Measurements from ENCODE around the gene INPP4A.

INPP4A gene

DNA sequence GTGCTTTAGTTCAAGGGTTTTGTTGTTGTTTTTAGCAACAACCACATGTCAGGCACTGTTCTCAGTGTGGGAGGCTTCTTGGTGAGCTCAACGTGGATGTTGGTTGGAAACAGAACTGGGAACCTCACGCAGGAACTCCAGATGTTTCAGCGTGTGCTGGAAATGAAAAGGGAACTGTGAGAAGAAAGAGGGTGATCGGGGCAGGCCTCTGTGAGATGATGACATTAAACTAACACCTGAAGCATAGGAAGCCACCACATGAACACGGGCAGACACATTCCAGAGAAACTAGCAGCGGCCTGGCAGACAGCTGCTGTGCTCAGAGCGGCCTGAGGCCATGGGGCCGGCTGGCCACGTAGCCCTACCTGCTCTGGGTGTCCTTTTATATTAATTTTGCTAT is 97.2 kb downstream of the INPP4A start:
- DNase-seq (ENCODE audit: low read depth): no peak

DNA sequence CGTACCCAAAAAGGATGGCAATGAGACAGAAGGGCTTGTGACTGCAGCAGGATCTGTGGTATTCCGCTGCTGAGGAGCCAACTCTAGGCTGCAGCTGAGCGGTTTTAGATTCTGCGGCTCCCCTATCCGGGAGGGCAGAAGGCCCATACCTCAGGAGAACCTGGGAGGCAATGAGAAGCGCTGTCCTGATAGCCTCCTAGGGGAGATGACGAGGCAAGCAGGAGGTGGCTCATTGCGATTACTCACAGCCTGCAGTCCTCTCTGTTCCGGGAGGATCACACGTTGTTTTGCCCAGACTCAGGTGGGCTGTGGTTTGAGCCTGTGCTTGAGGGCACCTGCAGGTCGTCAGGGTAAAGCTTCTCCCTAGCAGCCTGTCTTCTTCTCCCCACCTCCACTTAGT is 98.6 kb downstream of the INPP4A start:
- no peak for DNase-seq (ENCODE audit: low read depth)

DNA sequence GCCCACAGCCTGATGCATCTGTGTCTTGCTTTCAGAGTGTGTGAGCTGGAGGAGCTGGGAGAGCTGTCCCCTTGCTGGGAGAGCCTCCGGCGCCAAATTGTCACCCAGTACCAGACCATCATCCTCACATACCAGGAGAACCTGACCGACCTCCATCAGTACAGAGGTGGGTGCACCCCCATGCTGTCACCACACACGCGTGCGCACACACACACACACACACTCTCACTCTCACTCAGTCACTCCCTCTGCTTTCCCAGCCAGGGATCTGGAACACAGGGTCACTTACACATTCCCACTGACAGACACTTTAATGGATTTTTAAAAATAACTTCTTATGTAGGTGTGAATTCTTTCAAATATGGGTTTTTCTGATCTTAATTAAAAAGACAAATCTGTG is 99.2 kb downstream of the INPP4A start:
- no peak for DNase-seq (ENCODE audit: low read depth)

DNA sequence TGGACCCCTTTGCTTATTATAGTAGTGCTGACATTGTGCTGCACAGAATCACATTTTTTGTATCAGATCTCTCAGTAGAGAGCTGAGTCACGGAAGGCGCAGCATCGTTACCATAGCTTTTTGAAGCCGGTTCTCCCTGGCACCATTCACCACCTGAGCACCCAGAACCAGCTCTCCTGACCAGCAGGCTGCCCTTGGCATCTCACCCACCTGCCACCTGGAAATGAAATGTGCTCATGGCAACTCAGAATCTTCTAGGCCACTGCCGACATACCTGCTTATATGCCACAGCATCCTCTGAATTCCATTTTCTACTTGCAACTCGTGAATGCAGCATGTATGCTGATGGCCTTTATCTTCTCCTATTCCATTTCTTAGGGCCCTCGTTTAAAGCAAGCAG is 100.9 kb downstream of the INPP4A start:
- no peak for DNase-seq (ENCODE audit: low read depth)

DNA sequence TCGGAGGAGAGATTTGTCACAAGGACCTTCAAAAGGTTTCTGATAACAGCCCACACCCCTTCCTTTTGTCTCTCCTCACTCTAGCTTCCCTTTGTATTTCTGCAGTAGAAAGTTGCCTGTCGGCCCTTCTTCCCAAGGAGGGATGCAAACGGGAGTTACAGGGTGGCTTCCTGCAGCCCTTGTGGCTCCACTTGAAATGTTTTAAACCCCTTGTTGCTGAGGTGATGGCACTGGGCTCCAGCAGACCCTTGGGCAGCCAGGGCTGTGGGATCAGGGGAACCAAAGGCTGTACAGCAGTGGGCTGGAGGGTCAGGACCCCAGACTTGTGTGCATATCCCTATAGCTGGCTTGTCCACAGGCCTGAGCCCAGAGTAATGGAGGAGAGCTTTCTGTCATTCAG is 101.5 kb downstream of the INPP4A start:
- no peak for DNase-seq (ENCODE audit: low read depth)

DNA sequence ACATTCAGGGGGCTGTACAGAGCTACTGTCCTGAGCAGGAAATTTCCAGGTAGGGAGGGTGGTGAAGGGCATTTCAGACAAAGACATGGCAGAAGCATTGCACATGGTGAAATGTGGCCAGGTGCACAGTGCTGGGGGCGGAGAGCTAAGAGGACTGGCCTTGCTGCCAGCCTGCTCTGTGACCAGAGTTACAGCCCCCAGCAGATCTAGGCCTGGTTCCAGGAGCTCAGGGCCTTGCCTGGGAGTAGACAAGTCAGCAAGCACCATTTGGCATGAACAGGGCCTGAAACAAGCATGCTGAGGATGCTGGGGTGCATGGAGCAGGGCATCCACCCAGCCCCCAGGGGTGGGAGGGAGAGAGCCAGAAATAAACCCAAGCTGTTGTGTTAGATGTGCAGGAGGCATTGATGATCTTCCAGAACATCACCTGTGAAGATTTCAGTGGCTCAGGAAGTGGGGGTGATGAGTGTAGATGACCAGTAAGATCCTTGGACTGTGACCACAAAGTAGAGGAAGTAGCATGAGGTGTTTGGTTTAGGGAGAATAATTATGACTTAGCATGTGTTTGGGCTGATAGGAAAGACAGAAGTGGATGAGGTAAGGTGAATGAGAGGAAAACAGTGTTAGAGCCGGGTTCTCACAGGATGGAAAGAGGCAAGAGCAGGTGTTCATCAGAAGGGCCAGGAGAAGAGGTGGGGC is 102.6 kb downstream of the INPP4A start:
- DNase-seq (ENCODE audit: low read depth): no peak

DNA sequence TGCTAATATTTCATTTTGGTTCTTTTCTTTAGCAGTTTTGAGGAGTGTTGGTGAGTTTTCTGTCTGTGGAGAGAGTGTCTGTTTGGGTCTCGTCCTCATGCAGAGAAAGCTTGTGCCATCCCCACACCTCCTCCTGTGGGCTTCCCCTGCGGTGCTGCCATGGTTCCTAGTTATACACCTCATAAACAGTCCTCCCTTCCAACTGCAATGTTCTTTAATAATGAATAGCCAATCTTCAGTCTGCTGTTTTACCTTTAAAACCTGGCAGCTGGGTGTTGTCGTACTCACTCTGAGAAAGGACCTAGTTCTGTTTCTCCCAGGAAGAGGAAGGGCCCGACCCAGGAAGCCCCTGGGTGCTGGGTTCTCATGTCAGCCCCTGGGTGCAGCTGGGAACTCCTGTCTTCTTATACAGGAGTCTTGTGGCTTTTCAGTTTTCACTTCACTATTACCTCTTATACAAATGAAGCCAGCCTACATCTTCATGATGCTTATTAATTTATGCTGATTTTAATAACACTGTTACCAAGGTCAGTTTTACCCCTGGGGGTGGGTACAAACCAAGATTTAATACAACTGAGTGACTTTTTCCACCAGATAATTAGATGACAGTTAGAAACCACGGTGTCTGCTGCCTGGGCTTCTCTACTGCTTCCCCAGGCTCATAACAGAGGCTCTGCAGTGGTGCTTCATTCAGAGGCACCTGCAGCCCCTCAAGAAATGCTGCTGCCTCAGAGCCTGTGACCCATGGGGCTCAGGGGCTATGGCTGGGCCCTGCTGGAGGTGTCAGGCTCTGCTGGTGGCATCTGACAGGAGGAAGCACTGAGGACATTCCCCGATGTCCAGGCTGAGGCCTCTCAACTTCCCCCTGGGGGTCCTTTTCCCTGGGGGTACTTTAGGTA is 104.5 kb downstream of the INPP4A start:
- no peak for DNase-seq (ENCODE audit: low read depth)

DNA sequence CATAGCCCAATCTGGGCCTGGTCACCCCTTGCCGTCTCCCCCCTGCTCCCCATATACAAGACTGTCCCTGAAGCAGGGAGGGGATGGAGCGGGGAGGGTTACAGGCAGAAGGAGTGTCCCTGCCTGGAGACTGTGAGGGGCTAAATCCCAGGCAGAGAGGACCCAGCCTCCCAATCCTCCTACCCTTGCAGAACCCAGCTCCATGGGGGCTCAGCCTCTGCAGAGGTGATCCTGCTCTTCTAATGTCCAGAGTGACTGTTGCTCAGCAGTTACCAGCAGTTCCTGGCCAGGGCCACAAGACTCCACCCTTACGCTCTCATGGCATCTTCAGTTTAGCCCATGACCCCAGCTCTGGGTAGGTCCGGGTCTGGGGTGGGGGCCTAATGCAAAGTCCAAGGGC is 105.5 kb downstream of the INPP4A start:
- no peak for DNase-seq (ENCODE audit: low read depth)

DNA sequence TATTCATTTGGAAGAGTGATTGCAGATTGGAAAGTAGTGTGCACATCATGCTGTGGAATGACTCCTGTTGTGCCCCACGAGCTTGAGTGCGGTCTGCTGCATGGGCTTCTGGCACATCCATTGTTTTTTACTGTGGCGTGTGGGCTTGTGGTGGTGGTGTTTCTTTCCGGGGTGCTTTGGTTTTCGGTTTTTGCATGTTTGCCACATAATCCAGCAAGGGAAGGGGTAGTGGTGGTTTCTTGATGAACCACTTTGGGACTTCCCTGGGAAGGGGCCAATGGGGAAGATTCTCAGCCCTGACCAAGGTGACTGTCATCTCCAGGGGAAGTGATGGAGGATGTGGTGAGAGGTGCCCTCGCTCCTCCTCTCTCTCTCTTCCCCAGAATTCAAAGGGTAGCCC is 106.7 kb downstream of the INPP4A start:
- DNase-seq (ENCODE audit: low read depth): no peak

DNA sequence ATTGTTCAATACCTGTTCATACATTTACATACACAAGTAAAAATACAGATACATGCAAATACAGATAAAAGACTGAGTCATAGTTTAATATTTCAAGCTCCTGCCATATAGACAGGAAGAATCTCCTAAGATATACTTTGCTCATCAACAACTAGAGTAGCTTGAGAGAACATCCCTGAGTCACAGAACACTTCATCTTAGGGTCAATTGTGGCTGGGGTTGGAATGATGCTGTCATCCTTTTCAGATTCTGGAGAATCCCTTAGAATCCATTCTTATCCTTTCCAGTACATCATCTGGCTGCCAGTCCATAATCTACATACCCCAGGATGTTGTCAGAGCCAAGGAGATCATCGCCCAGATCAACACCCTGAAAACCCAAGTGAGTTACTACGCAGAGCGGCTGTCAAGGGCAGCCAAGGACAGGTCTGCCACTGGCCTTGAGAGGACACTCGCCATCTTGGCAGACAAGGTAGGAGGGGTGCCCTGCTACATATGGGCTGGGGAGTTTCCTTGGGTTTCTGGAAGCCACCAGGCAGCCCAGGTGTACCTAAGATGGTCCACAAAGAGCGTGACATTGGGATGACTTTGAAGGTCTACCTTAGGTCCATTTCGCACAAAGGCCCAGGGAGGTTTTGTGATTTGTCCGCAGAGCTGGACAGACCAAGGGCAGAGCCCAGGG is 108.0 kb downstream of the INPP4A start:
- no peak for DNase-seq (ENCODE audit: low read depth)

DNA sequence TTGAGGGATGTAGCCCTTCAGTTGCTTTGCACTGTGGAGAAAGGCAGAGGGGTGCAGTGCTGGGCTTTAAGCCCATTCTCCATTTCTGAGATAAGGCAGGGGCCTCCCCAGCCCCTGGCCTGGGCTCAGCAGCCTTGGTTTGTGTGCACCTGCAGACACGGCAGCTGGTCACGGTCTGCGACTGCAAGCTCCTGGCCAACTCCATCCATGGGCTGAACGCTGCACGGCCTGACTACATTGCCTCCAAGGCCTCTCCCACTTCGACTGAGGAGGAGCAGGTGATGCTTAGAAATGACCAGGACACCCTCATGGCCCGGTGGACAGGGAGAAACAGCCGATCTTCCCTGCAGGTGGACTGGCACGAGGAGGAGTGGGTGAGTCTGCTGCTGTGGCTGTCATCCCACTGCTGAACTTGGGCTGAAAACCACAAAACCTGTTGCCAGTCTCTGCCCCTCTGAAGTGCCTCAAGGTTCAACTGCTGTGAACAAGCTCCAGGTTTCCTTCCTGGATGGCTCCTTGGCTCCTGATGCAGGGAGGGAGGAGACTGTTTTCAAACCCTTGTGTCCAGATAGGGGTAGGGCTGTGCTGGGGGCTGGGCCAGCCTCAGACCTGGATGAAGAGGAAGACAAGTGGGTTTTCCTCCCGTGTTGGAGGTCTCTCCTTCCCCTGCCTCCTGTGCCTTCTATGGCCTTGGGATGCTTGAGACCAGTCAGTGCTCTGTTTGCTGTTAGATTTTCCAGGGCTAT is 109.6 kb downstream of the INPP4A start:
- no peak for DNase-seq (ENCODE audit: low read depth)

DNA sequence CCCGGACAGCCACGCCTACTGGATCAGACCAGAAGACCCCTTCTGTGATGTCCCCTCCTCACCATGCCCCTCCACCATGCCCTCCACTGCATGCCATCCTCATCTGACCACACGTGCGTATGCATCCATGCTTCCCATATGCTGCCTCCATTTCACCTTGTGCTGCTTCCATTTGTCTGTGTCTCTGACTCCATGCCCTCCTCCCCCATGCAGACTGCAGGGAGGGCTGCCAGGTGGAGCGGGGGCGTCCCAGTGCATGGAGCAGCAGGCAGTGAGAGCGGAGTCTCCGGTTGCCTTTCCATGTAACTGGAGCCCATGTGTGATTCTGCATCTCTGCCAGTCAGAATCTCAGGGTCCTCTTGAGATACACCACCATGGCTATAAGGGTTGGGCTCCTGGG is 111.0 kb downstream of the INPP4A start:
- no peak for DNase-seq (ENCODE audit: low read depth)

DNA sequence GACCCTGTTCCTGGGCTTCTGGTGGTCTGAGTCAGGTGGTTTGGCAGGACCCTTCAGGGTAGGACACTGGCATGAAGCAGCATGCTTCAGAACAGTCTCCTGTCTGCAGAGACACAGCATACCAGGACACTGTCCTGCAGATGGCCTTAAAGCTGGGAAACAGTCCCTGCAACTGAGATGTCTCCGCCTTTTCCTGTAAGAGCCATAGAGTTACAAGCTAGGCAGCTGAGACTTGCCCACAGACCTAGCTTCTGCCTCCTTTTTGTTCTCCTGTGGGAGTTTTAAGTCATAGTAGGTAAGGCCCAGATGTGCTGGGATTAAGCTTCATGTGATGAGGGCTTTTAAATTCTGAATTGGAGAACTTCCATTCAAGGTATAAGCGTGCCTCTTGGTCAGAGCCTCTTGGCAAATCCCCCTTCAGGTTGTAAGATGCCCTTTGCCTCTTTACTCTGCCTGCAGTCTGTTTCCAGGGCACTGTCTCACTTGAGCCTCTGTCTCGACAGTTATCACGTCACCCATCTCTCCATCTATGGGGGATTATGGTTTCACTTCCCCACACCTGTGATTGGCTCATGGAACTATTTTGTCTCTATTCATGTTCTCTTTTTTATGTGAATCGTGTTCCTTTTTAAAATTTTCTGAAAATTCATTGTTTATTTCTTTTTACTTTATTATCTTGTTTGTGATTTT is 111.8 kb downstream of the INPP4A start:
- DNase-seq (ENCODE audit: low read depth): no peak

DNA sequence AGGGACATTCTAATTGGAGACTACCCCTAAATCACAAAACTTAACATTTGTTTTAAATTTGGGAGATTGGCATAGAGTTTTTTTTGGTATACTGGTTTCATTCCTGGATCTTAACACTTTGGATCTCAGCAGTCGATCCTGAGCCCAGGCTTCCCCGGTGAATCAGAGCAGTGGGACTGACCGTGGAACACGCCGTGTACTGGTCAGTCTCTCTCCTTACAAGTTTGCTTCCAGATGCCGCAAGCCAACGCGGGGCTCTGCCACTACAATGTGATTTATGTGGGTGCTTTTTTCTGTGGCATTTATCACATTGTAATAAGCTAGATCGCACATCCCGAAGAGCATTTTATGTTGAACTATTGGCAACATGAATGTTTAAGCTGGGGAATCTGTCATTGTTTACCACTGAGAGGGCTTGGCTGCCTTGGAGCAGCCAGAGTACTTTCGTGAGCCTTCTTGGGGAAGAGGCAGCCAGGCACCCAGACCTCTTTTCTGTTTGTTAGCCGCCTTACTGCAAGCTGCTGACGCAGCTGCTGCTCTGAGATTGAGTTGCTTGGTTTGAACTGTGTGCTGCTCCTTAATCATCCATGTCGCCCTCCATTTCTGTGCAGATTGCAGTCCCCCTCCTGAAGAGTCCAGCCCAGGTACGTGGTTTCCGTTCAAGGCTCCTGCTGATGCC is 114.3 kb downstream of the INPP4A start:
- no peak for DNase-seq (ENCODE audit: low read depth)

DNA sequence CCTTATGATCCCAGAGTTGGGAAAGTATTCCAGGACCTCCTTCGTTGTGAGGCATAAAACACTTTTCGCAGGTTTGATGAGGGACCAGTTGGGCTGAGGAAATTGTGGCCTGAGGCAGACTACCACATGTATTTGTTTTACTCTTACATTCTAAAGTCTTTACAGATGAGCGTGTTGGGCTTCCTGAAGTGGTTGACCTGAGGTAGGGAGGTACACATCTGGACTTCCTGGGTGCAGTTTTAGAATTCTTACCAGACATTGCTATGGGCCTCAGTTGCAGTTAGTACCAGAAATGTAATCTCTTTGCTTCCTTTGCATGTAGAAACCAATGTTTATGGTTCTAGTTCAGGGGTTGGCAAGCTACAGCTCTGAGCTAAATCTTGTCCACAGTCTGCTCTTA is 114.9 kb downstream of the INPP4A start:
- no peak for DNase-seq (ENCODE audit: low read depth)

DNA sequence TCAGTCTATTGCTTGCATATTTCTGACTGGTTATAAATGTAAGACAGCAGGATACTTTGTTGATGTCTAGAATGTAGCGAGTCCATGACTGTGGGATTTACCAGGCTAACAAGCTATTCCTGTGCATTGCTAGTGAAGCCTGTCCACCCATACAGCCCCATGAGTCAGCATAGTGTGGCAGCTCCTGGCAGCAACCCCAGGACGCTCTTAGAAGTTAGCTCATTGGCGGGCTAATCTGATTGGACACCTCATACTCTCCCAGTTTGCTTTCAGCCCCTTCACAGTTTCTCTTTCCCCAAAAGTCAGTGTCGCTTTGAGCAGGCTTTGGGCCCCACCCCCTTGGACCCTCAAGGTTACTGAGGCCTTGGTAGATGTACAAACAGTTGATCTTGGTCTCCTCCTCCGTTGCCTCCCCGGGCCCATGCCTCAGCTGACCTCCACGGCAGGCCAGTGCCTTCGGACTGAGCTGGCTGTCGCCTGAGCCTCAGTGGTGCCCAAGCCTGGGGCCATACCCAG is 115.7 kb downstream of the INPP4A start:
- DNase-seq (ENCODE audit: low read depth): no peak

DNA sequence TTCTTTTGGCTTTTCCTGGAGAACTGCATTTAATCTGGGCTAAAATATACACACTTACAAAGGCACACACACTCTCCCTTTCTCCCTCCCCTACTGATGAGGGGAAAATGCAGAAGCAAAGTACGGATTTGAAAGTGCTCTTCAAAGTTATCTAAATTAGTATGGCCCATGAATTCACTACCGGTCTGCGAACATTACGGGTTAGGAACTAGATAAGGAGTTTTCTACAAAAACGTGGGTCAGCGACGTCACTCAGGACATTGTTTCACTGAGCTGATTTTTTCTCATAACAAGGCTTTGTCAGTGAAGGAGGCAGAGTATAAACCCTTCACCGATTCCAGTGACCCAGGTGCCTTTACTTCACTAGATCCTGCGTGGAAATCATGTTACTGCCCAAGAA is 116.4 kb downstream of the INPP4A start:
- no peak for DNase-seq (ENCODE audit: low read depth)

DNA sequence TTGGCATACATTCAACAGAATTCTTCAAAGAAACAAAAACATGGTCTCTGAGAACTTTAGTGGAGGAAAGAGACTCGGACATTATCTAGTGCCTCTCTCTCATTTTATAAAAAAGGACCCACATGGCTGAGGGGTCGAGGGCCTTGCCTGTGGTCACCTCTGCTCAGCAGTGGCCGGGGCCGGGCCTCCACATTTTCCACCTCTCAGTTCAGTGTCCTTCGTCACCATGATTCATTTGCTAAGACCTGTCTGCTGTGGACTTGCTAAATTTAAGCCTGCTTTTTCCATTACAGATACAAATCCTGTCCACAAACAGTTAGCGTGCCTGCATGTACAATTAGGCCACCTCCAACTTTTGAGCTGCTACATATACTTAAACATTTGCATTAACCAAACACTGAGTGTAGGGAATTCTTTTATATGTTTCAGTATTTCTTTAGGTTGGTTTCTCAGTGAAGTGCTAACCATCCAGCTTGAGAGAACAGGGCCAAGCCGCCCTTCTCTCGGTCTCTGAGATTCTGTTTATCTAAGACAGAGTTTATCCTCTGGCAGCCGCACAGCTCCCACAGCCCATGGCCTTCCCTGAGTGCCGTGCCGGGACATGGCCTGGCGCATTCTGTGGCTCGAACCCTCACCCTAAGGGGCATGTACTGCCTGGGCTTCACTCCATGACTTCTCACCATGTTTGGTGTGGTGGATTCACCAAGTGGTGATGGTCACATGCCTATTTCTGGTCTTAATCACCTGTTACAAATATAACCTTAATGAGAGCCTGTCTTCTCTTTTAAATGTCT is 117.4 kb downstream of the INPP4A start:
- DNase-seq (ENCODE audit: low read depth): no peak

DNA sequence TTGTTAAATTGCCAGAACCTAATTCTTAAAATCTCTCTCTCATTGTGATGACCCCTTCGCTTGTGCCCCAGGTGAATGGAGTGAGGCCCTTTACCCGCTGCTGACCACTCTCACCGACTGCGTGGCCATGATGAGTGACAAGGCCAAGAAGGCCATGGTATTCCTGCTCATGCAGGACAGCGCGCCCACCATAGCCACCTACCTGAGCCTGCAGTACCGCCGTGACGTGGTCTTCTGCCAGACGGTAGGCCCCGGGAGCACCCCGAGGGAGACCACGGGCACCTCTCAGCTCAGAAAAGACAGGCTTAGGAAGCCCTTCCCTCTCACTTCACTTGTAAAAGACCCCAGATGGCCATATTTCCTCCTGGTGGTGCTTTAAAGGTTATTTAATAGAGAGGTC is 118.7 kb downstream of the INPP4A start:
- DNase-seq (ENCODE audit: low read depth): no peak

DNA sequence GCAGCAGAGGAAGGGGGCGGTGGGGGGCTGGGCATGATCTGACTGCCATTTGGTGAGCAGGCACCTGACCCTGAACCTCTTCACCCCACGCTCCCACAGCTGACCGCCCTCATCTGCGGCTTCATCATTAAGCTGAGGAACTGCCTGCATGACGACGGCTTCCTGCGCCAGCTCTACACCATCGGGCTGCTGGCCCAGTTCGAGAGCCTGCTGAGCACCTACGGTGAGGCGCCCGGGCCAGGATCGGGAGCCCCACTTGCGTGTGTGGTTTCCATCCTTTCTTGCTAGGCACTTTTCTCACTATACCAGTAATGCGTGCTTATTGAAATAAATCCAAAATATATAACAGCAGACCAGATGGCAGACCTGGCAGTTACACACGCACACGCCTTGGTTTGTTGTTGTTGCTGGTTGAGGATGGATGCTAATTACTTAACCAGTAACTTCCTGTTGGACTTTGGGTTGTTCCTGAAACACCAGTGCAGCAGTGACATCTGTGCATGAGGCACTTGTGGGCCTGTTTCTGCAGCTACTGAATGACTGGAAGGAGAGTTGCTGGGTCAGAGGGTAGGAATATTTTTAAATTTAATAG is 120.0 kb downstream of the INPP4A start:
- DNase-seq (ENCODE audit: low read depth): no peak

Measured in T follicular helper cell (primary cell).